Stimulated activated CD8-positive, alpha-beta memory T cell treated with anti-CD3 and anti-CD28 coated beads, Interleukin-2, amount 100 ng/mL, for 48 hours (primary cell): ENCODE measurements around the gene LRRC4C.

Source experiments
- DNase-seq, 2 donors: peaks; one replicate each; pipeline ENCODE4 v3.0.0-alpha.2; 2020; ENCODE audit warnings: low read depth in 2 of 2

LRRC4C gene

DNA sequence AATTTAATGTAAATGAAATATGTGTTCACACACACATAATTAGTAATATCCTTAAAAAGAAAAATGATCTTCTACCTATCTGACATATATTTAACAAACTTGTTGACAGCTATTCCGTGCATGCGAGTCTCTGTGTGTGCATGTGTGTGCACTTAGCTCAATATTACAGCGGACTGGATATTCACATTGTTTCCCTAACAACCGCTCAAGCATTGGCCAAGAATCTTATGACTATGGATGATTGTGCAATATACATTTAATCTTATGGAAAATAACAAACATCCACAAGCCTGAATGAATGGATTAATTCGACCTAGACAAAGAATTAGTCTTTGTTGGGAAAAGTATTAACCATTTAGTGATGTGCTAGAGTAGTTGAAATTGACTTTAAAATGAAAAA lies 1078.6 kb downstream of the LRRC4C start:
- no peak for DNase-seq

GRCh38 chr11:40376331-40376730 lies 1083.1 kb downstream of the LRRC4C start:
- DNase-seq, result no peak

- no peak for DNase-seq
Observed at GRCh38 chr11:40370821-40371616, 1088.4 kb downstream of the LRRC4C start.

DNA sequence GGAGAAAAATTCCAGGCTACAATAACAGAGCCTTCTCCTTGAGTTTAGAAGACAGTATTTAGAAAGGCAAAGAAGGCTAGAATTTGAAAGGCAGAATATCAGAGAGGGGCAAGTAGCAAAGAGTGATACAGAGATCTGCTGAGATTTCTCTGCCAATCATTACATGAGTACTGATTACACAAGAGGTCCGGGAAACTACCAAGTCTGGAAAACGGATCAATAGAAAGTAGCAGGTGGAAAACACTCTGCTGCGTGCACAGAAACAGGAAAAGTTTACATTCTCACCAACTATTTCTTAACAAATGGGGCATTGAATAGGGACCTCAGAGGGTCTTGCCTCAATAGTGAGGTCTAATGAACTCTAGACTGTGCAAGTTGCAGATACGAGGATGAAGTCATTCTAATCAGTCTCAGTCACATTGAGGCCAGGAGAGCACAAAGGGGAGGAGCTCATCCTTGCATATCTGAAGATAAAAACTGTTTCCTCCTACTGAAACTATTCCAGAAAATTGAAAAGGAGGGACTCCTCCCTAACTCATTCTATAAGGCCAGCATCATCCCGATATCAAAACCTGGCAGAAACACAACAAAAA lies 1099.2 kb downstream of the LRRC4C start:
- no peak for DNase-seq

DNA sequence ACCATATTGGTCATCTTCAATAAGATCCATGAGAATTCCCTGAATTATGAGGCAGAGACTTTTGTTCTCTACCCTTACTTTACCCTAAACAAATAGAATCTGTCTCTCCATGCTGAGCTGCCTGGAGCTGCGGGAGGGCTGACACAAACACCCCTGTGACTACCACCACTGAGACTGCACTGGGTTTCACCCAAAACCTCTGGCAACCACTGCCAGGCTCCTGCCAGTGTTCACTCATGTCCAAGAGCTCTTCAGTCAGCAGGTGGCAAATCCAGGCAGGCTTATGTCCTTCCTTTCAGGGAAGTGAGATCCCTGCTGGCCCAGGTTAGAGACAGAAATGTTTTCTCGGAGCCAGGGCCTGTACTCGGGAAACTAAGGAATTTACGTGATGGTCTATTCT lies 1105.3 kb downstream of the LRRC4C start:
- no peak for DNase-seq

DNA sequence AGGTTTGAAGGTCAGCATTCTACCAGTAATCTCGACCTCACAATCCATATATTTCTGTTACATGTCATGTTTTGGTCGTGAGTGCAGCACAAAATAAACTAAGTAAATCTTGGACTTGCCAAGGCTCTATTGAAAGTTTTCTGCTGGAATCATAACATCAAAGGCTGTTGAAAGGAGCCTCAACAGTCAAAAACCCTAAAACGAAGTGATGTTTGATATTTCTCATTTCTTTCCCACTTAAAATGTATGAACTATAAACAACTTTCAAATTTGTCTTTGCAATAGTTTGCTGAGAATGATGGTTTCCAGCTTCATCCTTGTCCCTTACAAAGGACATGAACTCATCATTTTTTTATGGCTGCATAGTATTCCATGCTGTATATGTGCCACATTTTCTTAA lies 1118.5 kb downstream of the LRRC4C start:
- no peak for DNase-seq

DNA sequence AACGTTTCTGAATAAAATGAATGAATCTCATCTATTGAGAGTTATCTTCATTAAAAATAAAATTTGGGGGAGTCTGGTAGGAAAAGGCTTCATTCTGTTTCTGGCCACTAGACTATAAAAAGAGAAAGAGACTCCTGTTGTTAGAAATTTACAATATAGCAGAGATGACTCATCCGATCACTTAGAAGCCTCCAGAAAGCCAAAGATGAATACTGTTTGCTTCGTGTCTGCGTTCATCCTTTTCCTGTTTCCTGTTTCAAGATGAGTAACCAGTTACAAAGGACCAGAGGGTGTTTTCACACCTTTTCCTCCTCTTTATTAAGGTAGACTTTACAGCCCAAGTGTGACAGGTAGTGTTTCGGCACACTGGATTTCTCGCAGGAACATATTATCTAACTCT lies 1120.7 kb downstream of the LRRC4C start:
- no peak for DNase-seq

- DNase-seq, result no peak
Observed at GRCh38 chr11:40338062-40338461, 1121.4 kb downstream of the LRRC4C start.

GRCh38 chr11:40337118-40337517 lies 1122.3 kb downstream of the LRRC4C start:
- no peak for DNase-seq

DNA sequence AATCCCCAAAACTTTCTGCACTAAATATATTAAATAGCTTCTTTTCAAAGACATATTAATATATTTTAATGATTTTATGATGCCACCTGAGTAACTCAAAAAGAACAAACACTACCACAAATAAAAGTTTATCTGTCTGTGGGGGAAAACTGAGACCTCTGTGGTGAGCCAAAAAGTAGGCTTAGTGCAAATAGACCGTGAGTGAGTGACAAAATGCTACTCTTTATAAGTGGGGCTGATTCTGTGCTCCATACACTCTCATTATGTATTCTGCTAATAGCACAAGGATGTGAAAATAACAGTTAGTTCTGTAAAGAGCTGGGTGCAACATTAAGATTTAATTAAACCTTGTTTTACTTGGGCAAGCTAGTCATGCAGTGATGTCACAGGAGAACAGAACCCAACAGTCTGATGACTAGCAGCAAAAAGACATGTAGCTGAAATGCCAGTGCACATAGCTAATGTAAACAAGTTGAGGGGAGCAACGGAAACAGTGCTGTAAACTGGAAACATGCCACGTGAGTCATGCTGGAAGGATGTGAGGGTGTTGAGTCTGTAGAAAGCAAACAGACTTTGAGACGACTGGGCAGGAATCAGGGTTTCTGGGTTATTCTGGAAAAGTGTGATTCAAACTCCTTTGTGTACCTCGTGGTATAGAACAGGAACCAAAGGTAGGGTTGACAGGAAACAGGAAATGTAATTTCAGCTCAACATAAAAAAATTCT lies 1130.4 kb downstream of the LRRC4C start:
- DNase-seq, result no peak

DNA sequence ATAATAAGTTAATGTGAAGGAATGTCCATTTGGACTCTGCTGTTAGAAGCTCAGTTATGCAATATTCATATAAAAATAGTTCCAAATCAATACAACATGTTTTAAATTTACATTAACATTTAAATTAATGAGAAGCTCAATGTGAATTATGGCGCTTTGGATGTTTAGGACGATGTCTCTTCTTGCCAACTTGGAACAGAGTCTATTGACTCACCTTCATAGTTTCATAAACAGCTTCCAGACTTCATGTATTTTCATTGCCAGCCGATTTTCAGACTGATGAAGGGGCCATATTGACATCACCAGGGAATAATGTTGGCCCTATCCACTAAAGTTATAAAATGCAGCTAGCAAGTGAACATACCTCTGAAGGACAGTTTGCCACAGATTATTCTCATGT lies 1136.2 kb downstream of the LRRC4C start:
- no peak for DNase-seq

GRCh38 chr11:40321537-40321936 lies 1137.9 kb downstream of the LRRC4C start:
- no peak for DNase-seq

GRCh38 chr11:40316171-40316570 lies 1143.3 kb downstream of the LRRC4C start:
- DNase-seq, result no peak

DNA sequence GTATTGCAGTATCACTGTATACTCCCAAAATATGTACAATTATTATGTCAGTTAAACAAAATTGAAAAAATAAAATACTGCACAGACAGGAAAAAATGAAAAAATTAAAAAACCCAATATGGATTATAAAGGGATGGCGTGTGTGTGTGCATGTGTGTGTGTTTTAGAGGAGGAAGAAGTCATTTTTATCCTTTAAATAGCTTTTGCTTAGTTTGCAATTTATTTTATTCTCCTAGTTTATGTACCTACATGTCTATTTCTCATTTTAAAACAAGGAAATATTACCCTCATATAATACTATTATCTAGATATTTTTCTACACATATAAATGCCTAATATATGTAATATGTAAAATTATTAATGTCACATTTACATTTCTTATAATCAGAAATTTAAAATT lies 1144.3 kb downstream of the LRRC4C start:
- DNase-seq, result no peak

DNA sequence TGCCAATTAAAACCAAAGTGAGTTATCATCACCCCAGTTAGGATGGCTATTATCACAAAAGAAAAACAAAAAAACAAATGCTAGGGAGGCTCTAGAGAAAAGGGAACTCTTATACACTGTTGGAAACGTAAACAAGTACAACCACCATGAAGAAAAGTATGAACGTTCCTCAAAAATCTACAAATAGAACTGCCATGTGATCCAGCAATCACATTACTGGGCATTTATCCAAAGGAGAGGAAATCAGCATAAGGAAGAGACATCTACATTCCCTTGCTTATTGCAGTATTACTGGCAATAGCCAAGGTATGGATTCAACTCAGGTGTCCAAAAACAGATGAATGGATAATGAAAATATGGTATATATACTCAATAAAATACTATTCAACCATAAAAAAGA lies 1145.1 kb downstream of the LRRC4C start:
- DNase-seq, result no peak

DNA sequence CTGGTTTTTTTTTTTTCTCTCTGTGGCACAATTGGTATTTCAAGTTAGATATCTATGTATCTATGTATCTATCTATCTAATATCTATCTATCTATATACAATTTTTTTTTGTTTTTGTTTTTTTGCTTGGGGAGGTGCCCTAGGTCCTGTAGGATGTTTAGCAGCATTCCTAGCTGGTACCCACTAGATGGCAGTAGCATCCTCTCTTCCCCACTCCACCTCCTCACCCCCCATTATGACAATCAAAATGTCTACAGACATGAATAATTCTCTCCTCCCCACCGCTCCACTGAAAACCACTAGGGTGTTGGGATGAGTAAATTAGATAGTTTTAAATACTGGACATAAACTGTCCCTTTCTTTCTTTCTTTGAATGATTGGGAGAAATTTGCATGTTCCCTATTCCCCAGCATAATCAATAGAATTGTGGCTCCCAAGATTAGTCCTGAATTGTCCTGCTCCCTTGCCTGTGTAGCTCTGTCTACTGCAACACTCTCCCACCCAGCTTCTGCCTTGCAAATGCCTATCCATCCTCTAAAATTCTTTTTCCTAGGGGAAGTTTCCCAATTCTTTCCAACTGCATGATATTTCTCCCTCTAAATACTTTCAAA lies 1152.4 kb downstream of the LRRC4C start:
- no peak for DNase-seq

GRCh38 chr11:40302669-40303068 lies 1156.8 kb downstream of the LRRC4C start:
- no peak for DNase-seq

DNA sequence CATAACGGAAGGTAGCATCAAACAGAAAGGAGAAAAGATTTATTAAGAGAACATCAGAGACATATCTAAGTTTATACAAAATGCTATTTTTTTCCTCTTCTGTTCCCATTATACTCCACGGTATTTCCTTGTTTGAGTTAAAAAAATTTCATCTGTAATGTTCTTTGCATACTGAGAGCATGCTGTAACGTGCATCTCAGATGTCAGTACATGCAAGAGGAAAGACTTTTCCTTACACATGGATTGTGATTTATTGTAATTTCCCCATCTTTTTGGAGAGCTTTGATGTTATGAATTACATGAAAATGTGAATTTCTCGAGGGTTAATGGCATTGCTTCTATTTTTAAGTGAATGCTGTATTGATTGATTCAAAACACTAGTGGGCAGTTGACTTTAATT lies 1164.0 kb downstream of the LRRC4C start:
- no peak for DNase-seq

- no peak for DNase-seq
Observed at GRCh38 chr11:40294741-40295140, 1164.7 kb downstream of the LRRC4C start.

DNA sequence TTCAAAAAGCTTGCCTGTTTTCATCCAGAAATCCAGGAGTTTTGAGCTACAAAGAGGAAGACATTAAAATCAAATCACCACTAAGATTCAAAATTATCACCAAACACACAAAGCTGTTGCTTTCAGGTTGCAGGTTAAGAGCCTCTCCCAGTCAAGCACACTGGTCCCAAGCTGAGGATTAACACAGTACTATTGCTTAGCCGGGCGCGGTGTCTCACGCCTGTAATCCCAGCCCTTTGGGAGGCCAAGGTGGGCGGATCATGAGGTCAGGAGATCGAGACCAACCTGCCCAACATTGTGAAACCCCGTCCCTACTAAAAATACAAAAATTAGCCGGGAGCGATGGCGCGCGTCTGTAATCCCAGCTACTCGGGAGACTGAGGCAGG lies 1165.1 kb downstream of the LRRC4C start:
- no peak for DNase-seq

GRCh38 chr11:40293655-40294348 lies 1165.7 kb downstream of the LRRC4C start:
- peak in 1 of 2 donors; percentile 17 for DNase-seq
